HG03521 (cell line): ENCODE results near the gene RALGAPA1.

Source experiments
- ATAC-seq: cut with Tn5 transposase; IDR thresholded peaks from one replicate; pipeline ENCODE4 v1.9.1; 2021; ENCODE audit warnings: mild to moderate bottlenecking, moderate library complexity; ENCODE audit not compliant: unreplicated experiment

The RALGAPA1 gene

GRCh38 chr14:35553808-35554207, 255.3 kb downstream of the RALGAPA1 start:
- ATAC-seq: no peak

GRCh38 chr14:35551081-35551480, 258.0 kb downstream of the RALGAPA1 start:
- no peak for ATAC-seq

- no peak for ATAC-seq
Measured at GRCh38 chr14:35549551-35549950, 259.5 kb downstream of the RALGAPA1 start.

GRCh38 chr14:35543006-35543405, 266.1 kb downstream of the RALGAPA1 start:
- ATAC-seq: no peak

- ATAC-seq: no peak
Measured at GRCh38 chr14:35539969-35540368, 269.1 kb downstream of the RALGAPA1 start.

GRCh38 chr14:35535483-35536112, 273.5 kb downstream of the RALGAPA1 start:
- ATAC-seq: peak; percentile 5

- peak; percentile 66 for ATAC-seq
Measured at GRCh38 chr14:35534873-35535482, 274.1 kb downstream of the RALGAPA1 start.

GRCh38 chr14:35534208-35534872, 274.8 kb downstream of the RALGAPA1 start:
- peak; percentile 4 for ATAC-seq

- ATAC-seq: peak; percentile 65
Measured at GRCh38 chr14:35533357-35534207, 275.5 kb downstream of the RALGAPA1 start, which contains the start of gene INSM2. TSS of gene INSM2 (plus strand) at chr14:35534164. CDS start at chr14:35534253, 89 bp downstream.

- ATAC-seq: no peak
Measured at GRCh38 chr14:35532783-35533356, 276.2 kb downstream of the RALGAPA1 start.

GRCh38 chr14:35531960-35532747, 276.9 kb downstream of the RALGAPA1 start:
- ATAC-seq: no peak

GRCh38 chr14:35526962-35527361, 282.1 kb downstream of the RALGAPA1 start:
- no peak for ATAC-seq

- ATAC-seq: no peak
Measured at GRCh38 chr14:35525695-35526094, 283.4 kb downstream of the RALGAPA1 start.

GRCh38 chr14:35519986-35520385, 289.1 kb downstream of the RALGAPA1 start:
- no peak for ATAC-seq

GRCh38 chr14:35515916-35516315, 293.2 kb downstream of the RALGAPA1 start:
- ATAC-seq: no peak

- no peak for ATAC-seq
Measured at GRCh38 chr14:35512765-35513164, 296.3 kb downstream of the RALGAPA1 start.

GRCh38 chr14:35509846-35510245, 299.2 kb downstream of the RALGAPA1 start:
- ATAC-seq: no peak

- no peak for ATAC-seq
Measured at GRCh38 chr14:35506927-35507326, 302.2 kb downstream of the RALGAPA1 start.

- ATAC-seq: no peak
Measured at GRCh38 chr14:35506461-35506860, 302.6 kb downstream of the RALGAPA1 start.

- ATAC-seq: no peak
Measured at GRCh38 chr14:35504260-35504659, 304.8 kb downstream of the RALGAPA1 start.
